EH (cell line): Measurements from ENCODE around the gene COLGALT1.
"Not testable (repeated sequence)": the region's sequence is repeated elsewhere in the genome, so short reads cannot be mapped to it uniquely, and the experiment has no call there.

Source experiments
- DNase-seq: peaks from one replicate; pipeline ENCODE4 v3.0.0-alpha.2; 2015; ENCODE audit warnings: low read depth

Gene COLGALT1

DNA sequence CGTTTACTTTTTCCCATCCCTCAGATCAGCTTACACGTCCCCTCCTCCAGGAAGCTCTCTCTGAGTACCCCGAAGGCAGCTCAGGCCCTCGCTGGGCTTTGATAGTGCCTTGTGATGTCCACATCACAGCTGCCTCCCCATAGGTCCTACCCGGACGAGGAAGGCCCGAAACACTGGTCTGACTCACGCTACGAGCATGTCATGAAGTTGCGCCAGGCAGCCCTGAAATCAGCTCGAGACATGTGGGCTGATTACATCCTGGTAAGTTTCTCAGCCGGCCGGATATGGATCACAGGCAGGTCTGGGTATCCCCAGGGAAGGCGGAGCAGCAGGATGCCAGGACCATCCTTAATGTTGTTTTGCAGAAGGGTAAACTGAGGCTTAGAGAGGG, 4.8 kb downstream of the COLGALT1 start:
- peak; percentile 79 for DNase-seq

DNA sequence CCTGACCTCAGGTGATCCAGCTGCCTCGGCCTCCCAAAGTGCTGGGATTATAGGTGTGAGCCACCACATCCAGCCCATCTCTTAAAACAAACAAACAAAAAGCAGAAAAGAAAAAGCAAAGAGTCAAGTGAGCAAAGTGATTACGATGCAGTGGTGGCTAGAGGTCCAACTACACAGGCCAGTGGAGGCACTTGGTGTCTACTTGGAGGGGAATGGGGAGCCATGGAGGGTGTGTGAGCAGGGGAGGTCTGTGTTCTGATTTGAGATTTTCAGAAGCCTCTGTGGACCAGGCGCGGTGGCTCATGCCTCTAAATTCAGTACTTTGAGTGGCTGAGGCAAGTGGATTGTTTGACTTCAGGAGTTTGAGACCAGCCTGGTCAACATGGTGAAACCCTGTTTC, 6.6 kb downstream of the COLGALT1 start:
- DNase-seq: no peak

DNA sequence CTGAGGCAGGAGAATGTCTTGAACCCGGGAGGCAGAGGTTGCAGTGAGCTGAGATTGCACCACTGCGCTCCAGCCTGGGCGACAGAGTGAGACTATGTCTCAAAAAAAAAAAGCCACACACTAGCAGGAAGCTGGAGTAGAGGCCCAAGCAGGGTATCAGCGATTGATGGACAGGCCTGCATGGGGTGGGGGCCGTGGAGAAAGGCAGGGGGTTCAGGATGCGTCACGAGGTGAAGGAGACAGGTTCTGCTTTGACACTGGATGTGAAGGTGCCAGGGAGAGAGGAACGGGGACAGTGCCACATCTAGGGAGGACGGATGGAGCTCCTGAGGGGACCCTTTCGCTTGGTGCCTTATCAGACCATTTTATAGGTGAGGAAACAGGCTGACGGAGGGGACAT, 7.1 kb downstream of the COLGALT1 start:
- DNase-seq: no peak

DNA sequence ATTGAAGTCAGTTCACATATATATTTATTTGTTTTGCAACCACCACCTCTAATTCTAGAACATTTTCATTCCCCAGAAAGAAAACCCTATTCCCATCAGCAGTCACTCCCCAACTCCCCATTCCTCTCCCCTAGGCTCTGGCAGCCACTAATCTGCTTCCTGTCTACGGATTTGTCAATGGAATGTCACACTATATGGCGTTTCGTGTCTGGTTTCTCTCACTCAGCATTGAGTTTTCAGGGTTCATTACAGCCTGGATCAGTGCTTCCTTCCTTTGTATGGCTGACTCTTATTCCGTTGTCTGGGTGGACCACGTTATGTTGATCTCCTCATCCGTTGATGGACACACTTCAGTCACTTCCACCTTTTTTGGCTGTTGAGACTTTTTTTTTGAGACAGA, 9.3 kb downstream of the COLGALT1 start:
- DNase-seq: no peak

DNA sequence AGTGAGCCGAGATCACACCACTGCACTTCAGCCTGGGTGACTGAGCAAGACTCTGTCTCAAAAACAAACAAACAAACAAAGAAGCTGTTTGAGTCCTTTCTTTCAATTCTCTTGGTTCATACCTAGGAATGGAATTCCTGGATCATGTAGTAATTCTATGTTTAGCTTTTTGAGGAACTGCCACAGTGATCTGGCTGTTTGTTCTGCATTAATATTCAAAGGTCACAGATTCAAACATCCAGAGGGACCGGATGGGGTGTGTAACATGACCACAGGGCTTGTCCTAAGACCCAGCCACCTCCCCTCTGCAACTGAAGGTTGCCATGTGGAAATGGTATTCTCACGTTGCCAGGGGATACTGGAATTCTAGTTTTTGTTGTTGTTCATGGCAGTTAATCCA, 10.2 kb downstream of the COLGALT1 start:
- peak; percentile 20 for DNase-seq

DNA sequence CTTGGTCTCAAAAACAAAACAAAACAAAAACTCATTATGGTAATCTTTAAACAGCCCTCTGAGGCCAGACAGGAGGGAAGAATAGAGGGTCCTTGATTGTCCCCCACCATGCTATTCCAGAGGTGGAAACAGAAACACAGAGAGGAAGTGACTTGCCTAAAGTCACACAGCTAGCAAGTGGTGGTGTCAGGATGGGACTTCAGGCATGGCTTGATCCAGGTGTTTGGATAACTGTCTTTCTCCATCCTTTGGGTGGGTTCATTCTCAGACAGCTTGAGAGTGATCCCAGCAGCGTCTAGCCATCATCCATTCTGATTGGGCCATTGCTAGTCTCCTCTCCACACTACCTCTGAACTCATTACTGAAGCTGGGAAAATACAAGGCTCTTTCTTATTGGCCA, 12.5 kb downstream of the COLGALT1 start:
- DNase-seq: no peak

DNA sequence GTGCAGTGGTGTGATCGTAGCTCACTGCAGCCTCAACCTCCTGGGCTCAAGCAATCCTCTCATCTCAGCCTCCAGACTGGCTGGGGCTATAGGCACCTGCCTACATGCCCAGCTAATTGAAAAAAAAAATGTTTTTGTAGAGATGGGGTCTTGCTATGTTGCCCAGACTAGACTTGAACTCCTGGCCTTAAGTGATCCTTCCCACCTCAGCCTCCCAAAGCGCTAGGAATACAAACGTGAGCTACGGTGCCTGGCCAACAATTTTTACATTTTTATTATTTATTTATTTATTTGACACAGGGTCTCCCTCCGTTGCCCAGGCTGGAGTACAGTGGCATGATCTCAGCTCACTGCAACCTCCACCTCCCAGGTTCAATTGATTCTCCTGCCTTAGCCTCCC, 14.8 kb downstream of the COLGALT1 start:
- not testable (repeated sequence) for DNase-seq

DNA sequence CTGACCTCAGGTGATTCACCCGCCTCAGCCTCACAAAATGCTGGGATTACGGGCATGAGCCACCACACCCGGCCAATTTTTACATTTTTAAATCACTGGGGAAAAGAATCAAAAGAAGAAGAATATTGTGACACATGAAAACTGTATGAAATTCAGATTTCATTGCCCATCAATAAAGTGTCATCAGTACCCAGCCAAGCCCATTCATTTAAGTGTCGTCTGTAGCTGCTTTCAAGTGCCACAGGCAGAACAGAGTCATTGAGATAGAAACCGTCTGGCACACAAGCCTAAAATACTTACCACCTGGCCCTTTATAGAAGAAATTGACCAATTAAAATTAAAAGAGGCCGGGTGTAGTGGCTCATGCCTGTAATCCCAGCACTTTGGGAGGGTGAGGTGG, 15.3 kb downstream of the COLGALT1 start:
- DNase-seq: no peak

DNA sequence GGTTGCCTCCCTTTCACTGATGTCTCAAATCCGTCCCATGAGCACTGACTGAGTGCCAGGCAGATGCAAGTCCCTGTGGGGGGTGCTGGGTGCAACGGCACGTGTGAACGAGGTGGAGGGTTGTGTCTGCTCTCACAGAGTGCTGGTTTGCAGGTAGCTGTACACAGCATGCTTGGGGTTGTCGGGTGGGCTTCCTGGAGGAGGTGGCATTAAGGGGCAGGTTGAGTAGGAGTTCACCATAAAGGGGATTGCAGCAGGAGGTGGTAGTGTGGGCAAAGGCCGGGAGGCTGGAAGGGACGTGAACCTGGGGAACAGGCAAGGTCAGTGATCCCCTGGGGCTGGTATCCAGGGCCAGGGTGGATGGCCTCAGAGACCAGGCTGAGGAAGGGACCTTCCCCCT, 17.2 kb downstream of the COLGALT1 start:
- DNase-seq: no peak

DNA sequence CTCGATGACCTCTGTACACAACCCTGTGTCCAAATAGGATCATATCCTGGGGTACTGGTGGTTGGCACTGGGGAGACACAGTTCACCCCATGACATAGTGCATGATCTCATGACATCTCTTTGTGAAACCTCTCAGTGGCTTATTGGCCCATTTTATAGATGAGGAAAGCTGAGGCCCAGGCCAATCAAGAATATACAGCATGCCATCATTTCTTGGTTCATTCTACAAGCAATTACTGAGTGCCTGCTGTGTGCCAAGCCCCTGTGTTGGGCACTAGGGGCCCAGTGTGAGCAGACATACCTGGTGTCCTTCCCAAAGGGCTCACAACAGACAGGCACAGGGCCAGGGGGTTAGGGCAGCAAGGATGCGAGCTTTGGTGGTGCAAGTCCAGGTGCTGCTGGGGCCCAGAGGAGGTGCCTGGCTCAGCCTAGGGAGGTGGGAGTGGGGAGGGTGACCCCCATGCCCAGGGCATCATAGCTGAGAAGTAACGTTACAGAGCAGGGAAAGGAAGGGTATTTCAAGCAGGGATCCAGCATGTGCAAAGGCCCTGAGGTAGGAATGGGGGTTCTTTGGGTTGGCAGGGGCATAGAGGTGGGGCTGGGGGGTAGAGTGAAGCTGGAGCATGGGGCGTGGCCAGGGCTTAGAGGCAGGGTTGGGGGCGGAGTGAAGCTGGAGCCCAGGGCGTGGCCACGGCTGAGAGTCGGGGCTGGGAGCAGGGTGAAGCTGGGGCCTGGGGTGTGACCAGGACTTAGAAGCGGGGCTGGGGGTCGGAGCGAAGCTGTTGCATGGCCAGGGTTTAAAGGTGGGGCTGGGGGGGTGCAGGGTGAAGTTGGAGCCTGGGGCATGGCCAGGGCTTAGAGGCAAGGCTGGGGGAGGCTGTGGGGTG, 20.7 kb downstream of the COLGALT1 start:
- no peak for DNase-seq

DNA sequence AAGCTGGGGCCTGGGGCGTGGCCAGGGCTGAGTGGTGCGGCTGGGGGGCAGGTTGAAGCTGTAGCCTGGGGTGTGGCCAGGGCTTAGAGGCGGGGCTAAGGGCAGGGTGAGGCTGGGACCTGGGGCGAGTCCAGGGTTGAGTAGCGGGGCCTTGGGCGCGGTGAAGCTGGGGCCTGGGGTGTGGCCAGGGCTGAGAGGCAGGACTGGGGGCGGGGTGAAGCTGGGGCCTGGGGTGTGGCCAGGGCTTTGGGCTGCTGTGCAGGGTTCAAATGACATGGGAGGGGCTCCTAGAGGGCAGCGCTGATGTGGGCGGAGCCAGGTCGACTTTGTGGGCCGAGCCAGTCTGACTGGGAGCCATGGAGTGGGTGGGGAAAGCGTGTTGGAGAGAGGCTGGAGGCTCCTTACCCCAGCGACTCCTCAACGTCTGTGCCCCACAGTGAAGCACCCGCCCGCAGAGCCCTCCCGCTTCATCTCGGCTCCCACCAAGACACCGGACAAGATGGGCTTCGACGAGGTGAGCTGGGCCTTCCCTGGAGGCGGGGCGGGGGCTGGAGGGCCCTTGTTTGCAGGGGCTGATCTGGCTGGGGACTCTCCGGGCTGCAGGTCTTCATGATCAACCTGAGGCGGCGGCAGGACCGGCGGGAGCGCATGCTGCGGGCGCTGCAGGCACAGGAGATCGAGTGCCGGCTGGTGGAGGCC, 21.5 kb downstream of the COLGALT1 start:
- peak; percentile 17 for DNase-seq

DNA sequence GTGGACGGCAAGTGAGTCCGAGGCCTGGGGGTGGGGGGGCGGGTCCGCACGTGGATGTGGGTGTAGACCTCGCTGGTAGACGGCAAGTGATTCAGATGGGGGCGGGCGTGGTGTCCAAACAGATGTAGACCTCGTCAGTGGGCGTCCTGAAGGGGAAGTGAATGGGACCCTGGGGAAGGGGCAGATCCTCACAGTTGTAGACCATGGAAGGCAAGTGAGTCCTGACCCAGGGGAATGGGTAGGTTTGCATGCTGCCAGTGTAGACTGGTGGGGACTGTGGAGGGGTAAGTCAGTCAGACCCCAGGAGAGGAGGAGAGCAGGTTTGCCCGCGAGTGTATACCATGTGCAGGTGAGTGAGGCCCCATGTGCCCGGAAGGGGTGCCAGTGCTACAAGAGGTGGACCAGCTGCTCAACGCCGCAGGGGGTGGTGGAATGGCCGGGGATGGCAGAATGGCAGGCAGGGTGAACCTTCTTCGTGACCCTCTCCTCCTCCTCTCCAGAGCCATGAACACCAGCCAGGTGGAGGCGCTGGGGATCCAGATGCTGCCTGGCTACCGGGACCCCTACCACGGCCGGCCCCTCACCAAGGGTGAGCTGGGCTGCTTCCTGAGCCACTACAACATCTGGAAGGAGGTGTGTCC, 22.1 kb downstream of the COLGALT1 start:
- no peak for DNase-seq

DNA sequence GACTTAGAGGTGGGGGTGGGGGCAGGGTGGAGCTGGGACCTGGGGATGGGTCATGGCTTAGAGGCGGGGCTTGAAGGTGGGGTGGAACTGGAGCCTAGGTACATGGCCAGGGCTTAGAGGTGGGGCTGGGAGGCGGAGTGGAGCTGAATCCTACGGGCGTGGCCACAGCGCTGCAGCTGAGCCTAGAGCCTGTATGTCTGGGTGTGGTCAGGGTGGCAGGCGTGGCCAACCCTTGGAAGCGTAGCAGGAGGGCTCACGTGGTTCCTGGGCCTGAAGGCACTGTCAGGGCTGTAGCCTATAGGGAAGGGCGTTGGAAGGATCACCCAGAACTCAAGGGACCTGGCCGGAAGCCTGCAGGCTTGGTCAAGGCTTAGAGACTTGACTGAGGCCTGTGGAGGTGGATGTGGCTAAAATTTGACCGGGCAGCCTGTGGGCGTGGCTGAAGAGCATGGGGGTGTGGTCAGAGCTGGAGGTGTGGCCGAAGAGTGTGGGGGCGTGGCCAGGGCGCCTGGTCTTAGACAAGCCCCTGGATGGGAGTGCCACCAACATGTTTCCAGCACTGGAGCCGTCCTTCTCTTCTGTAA, 24.3 kb downstream of the COLGALT1 start:
- DNase-seq: peak; percentile 65

DNA sequence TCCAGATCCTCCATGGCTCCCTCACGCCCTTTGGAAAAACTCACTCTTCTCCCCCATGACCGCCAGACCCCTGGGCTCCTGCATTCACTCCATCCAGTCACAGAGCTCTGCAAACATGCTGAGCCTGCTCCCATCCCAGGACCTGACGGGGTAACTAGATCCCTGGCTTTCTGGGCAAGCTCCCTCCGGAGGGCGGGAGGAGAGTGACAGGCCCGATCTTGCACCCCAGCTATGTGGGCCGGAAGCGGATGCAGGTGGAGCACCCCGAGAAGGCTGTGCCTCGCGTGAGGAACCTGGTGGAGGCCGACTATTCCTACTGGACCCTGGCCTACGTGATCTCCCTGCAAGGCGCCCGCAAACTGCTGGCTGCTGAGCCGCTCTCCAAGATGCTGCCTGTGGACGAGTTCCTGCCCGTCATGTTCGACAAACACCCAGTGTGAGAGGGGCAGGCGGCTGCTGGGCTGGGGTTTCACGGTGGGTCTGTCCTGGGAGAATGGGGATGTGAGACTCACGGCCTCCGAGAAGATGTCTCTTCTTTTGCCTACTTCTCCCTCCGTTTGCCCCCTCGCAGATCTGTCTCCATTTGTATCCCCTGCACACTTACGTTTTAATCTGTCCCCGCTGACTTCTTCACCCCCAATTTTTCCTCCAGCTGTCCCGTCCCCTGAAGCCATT, 25.2 kb downstream of the COLGALT1 start:
- no peak for DNase-seq

DNA sequence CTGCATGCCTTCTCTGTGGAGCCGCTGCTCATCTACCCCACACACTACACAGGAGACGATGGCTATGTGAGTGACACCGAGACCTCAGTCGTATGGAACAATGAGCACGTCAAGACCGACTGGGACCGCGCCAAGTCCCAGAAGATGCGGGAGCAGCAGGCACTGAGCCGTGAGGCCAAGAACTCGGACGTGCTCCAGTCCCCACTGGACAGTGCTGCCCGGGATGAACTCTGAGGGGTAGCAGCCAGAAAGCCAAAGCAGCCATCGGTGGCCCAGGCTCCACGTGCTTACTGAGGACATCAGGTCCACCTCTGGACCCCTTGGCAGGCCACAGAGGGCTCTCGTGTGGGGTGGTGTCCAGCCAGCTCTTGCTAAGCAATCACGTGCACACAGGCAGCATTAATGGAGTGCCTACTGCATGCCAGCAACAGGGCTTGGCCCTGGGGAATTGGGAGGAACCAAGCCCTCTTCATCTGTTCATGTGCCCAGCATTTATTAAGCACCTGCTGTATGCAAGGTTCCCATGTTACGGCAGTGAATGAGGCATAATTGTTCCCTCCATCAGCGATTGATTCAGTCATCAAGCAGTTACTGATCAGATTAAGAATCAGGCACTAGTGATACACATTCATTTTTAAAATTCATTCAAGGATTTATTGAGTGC, 25.9 kb downstream of the COLGALT1 start:
- no peak for DNase-seq

DNA sequence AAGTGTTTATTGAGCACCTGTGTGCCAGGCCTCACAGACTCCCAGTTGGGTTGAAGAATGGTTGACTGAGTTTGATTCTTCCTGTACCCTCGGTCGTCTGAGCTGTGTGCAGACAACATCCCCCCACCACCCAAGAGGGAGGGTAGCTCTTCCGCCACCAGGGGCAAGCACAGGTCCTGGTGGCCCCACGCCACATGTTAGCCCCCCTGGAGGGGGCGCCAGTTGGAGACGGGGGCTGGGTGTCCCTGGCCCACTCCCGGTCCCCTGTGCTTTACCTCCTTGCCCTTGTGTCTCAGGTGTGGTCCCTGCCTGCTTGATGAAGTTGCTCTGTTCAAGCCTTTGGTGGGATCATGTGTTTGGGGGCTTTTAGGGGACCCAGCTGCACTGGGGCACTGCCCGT, 27.2 kb downstream of the COLGALT1 start:
- no peak for DNase-seq

DNA sequence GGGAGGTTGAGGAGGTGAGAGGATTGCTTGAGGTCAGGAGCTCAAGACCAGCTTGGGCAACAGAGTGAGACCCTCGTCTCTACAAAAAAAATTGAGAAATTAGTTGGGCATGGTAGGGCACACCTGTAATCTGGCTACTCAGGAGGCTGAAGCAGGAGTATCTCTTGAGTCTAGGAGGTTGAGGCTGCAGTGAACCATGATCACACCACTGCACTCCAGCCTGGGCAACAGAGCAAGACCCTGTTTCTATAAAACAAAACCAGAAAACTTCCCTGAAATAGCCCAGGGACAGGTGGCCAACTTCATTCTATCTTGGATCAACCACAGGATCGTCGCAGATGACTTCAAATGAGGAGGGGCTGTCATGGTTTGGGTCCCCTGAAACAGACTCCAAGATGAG, 28.7 kb downstream of the COLGALT1 start:
- DNase-seq: no peak

DNA sequence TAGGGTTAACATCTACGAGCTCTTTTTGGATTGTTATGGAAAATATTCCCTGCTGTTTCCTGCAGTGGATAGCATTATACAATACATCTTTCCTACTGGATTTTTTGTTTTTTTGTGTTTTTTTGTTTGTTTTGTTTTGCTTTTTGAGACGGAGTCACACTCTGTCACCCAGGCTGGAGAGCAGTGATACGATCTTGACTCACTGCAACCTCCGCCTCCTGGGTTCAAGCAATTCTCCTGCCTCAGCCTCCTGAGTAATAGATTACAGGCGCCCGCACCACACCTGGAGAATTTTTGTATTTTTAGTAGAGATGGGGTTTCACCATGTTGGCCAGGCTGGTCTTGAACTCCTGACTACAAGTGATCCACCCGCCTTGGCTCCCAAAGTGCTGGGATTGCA, 29.9 kb downstream of the COLGALT1 start:
- not testable (repeated sequence) for DNase-seq

DNA sequence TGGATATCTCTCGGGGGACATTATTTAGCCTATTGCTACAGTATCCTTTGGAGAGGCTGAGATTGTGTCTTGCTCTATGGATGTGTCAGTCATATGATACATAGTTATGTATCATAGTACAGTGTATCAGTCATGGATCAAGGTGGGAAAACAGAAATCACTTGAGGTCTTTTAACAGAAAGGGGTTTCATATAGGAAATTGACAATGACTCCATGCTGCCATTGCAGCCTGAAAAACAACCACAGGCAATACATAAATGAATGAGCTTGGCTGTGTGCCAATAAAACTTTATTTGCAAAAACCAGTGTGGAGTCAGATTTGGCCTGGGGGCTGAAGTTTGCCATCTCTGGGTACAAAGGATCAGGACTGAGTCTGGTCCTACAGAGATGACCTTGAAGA, 35.4 kb downstream of the COLGALT1 start:
- DNase-seq: no peak

DNA sequence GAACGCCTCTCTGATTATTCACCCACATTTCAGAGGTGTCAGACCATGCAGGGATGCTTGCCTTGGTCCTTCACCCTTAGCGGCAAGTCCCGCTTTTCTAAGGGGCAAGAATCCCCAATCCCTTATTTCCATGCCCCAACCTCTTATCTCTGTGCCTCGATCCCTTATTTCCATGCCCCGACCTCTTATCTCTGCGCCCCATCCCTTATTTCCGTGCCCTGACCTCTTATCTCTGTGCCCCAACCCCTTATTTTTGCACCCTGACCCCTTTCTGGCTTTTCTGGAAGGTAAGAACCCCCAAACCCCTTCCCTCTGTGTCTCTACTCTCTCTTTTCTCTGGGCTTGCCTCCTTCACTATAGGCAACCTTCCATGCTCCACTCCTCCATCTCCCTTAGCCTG, 38.8 kb downstream of the COLGALT1 start:
- not testable (repeated sequence) for DNase-seq

DNA sequence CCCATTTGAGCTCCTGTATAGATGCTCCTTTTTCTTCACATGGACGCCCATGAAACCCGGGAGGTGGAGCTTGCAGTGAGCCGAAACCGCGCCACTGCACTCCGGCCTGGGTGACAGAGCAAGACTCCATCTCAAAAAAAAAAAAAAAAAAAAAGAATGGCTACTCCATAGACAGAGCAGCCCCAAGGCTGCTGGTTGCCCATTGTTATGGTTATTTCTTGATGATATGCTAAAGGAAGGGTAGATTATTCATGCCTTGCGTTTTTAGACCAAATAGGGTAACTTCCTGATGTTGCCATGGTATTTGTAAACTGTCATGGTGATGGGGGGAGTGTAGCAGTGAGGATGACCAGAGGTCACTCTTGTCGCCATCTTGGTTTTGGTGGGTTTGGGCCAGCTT, 42.6 kb downstream of the COLGALT1 start:
- not testable (repeated sequence) for DNase-seq

DNA sequence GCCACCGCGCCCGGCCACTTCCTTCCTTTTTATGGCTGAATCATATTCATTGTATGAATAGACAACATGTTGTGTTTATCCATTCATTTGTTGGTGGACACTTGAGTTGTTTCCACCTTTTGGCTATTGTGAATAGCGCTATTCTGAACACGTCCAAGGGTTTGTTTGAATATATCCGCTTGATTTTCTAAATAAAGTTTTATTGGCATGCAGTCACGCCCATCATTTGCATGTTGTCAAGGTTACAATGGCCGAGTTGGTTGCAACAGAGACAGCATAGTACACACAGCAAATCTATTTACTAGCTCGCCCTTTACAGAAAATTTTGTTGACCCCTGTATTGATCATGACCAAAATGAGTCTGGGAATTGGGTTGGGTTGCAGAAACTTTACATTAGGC, 43.5 kb downstream of the COLGALT1 start:
- DNase-seq: no peak
